NCI-H2196 (cell line): ENCODE measurements around the gene RCHY1.
"Not testable (repeated sequence)": the region's sequence is repeated elsewhere in the genome, so short reads cannot be mapped to it uniquely, and the experiment has no call there.

Source experiments
- DNase-seq: peaks from one replicate; lab custom pipeline; 2025; ENCODE audit not compliant: unreplicated experiment; lab: John Stamatoyannopoulos, UW

RCHY1 gene

DNA sequence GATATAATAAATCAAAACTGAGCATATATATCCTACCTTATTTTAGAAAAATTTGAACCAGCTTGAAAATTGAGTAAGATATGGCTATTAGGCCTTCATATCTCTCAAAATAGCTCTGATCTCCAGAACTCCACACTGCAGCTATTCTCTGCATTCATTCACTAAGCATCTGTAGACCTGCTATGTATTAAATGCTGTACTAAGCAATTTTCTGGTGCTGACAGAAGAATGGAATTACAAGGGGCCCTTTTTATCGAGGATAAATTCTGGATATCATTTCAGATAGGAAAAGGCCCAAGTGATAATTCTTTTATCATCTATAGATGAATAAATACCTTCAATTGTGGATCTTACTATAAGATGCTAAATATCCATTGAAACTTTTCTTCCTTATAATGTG, 1.9 kb upstream of the RCHY1 start:
- DNase-seq = no peak

DNA sequence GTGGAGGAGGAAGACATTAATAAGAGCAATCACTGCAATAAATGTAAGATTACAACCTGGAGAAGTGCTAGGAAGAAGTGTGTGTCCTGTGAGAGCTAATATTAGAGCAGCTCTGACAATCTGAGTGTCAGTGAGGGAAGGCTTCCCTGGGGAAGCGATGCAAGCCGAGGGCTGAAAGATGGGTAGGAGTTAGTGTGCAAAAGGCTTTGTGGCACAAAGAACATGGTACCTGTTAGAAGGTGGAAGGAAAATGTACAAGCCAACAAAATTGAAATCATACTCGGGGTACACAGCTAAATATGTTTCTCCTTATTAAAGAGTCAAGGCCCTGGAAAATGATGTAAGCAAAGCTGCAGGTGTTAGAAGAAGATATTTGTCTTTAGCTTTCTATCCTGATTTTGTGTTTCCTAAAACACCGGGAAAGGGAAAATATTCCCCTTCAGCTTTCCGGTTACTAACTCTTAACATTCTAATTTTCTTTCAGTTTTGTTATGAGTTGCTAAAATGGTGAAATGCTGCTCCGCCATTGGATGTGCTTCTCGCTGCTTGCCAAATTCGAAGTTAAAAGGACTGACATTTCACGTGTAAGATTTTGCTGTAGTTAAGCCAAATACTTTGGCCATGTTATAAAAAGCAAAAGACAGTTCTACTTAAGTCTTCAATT, 878 bp upstream of the RCHY1 start:
- DNase-seq = no peak

DNA sequence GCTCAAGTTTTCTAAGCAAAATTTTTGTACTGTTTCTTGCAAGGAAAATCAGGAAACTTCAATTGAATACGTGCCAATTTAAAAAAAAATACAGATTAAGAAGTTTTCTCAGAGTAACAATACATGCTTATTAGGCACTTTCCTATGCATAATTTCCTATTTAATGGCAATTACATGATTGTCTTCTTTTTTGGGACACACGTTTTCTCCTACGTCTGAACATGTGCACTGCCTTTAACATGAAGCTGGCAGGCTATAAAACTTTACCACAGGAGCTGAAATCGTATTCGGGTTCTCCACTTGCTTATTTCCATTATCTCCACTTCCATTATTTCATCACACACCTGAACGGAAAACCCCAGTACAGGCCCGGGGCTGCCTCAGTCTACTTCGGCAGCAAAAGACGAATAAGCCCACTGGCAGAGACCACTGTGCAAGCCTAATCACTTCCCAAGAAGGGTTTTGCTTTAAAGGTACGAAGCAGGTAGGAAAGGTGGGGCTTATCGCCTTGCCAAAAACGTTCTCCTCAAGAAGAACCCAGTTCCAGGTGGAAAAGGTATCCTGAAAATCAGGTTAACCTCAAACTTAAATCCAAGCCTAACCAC, 575 bp downstream of the RCHY1 start:
- DNase-seq = no peak

DNA sequence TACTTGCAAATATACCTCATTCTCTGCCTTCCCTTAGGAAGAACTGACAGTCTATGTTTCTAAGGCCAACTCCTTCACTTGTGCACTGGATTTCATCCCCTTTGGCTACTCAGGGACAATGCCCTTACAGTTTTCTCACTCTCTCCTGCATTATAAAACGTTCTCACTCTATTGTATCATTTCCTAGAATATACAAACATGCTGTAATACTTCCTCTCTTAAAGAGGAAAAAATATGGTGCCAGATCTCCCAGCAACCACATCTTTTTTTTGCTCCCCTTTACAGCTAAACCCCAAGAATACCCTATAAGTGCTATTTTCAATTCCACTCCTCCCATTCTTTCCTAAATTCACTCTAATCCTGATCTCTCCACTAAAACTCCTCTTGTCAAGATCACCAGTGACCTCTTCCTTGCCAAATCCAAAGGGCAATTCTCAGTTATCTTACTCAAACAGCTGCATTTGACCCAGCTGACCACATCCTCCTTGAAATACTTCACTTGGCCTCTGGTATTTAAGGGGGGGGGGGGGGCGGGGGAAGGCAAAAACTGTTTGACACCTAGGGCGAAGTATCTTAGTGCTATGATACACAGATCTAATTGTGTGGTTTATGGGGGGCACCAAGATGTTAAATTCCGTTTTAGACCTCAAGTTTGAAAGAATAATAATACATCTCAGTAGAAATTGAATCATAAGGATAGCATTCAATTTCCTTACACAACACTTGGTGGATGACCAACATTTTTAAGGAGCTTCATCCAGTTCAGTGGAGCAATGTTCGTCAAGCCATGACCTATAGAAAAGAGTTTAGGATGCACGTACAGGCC, 1.6 kb downstream of the RCHY1 start:
- DNase-seq = no peak

DNA sequence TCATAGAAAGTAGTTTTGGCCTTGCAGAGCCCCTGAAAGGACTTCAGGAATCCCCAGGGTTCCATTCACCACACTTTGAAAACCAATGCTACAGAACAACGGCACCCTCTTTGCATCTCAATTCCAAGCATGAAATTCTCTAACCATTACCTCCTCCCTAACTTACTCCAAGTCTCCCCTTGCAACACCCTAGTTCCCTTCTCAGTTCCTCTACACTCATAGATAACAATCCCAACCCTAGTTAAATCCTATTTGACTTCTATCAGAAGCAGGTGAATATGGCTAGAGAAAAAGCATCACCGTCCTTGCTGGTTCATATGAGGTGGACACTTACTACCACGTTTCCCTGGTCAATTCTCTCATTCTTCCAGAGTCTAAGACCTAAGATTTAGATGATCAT, 2.4 kb downstream of the RCHY1 start:
- DNase-seq = no peak

DNA sequence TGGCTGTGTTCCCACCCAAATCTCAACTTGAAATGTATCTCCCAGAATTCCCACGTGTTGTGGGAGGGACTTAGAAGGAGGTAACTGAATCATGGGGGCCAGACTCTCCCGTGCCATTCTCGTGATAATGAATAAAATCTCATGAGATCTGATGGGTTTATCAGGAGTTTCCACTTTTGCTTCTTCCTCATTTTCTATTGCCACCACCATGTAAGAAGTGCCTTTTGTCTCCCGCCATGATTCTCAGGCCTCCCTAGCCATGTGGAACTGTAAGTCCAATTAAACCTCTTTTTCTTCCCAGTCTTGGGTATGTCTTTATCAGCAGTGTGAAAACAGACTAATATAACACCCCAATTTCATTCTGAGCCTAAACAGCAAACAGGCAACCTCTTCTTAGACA, 4.6 kb downstream of the RCHY1 start:
- not testable (repeated sequence) for DNase-seq

DNA sequence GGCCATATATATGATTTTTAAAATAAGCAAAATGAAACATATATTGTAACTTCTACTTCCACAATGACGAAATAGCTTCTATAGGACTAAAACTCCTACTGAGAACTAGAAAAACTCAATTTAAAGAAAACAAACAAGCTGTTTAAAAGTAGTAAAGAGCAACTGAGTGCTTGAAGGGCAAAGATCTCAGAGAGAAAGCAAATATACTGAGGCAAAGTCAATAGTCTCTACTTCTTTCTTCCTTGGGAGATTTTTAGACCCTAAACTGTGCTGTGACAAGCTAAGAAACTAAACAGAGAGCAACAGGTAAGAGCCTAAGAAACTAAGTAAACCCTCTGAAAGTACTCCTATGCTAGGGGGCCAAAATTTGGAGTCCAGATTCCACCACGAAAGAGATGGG, 8.6 kb downstream of the RCHY1 start:
- no peak for DNase-seq

DNA sequence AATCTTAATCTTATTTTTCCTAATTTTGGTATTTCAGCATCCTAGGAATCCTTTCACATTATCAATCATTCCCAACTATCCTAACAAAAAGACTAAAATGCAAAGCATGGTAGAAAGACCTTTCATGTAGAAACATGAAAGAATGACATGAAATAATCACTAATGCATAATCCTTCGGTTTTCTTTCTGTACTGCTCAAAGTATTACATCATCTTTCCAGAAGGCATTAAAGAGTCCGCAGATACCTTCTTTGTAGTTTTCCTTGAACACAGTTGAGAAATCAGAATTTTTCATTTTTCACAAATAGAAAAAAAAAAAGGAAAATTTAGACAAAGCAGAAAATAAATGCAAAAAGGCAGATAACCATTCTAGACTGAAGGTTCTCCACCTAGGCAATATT, 11.5 kb downstream of the RCHY1 start:
- no peak for DNase-seq

DNA sequence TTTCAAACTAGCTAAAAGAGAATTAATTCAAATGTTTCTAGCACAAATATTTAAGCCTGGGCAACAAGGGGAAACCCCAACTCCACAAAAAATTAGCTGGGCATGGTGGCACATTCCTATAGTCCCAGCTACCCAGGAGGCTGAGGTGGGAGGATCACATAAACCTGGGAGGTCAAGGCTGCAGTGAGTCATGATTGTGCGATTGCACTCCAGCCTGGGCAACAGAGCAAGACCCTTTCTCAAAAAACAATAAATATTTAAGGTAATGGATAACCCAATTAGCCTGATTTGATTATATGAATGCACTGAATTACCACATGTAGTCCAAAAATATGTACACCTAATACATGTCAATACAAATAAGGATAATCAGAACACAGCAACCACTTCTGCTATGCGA, 14.3 kb downstream of the RCHY1 start:
- DNase-seq = no peak

DNA sequence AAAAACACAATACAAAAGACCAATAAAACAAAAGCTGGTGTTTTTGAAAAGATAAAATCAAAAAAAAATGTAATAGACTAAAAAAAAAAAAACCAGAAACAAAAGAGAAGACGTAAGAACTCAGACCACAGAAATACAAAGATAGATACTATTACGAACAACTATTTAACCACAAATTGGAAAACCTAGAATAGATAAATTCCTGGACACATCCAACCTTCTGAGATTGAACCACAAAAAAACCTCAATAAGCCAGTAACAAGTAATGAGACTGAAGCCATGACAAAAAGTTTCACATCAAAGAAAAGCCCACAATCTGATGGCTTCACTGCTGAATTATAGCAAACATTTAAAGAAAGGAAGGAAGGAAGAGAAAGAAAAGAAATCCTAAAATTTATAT, 16.2 kb downstream of the RCHY1 start:
- DNase-seq = no peak

DNA sequence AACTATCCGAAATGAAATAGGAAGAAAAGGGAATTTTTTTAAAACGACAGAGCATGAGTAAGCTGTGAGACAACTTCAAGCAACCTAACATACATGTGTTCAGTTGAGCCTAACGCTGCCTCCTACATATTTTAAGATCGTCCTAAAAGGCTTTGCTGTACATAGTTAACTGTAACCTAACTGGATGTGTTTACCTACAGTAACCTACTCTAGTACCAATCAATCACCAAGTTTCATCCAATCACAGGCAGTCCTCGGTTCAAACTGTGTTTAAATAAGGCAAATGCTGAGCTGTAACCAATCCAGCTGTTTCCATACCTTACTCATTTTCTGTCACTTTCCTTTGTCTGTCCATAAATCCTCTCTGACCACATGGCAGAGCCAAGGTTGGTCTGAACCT, 17.1 kb downstream of the RCHY1 start:
- DNase-seq = no peak

DNA sequence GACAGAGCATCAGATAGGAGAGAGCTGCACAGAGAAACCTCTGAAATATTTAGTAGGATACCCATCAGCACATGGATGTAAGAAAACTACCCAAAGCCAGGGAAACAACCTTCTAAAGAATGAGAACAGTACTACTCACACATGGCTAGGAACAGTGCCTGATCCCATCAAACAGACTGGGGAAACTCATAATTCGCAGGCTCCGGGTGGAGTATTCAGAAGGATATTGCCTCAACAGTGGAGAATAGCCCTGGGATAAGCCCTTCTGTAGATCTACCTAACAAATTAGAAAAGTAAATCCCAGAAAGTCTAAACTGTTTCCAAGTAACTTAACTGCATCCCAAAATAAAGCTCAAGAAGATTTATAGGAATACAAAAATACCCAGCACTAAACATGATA, 17.8 kb downstream of the RCHY1 start:
- DNase-seq = no peak

DNA sequence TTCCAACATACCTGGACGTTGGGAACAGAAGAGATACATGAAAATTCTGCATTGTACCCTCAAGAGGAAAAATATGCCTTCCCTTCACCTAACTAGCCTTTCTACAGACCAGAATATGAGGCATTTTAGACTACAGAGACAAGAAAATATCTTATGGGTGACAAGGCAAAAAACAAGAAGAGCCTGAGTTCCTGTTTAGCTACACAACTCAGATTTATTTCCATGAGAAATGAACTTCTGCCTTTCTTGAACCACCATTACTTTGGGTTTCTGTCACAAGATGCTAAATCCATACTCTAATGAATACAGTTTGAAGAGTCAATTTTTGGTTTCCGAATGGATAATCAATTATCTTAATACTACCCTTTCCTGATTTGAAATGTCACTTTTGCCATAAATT, 18.7 kb downstream of the RCHY1 start:
- no peak for DNase-seq

DNA sequence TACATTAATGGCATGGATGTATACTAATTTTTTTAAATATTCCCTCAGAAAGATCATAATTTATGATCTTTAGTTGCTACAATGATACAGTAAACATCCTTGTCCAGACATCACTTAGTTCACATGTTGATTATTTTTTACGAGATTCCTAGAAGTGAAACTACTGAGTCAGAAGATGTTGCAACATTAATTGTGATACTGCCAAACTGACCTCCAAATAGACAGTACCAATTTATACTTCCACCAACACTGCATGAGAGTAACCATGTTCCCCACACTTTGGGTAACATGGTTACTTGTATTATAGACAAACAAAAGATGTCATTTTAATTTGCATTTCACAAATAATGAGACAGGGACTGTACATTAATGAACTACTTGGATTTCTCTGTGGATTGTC, 19.6 kb downstream of the RCHY1 start:
- no peak for DNase-seq

DNA sequence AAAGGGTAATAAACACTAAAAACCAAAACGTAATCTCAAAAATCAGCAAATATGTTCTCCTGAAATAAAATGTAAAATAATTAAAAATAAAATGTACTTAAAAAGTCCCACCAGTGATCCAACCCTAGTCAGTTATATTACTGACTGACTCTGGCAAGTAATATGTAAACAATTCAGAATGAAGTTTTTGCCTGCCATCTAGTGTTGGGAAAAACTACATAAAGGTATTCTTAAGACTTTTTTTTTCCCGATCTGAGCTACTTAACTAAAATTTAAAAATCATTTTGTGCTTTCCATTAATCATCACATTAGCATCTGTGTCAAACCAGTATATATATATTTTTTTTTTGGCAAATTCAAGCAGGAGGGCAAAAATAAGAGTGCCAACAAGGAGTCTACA, 24.0 kb downstream of the RCHY1 start:
- peak; percentile 3 for DNase-seq

DNA sequence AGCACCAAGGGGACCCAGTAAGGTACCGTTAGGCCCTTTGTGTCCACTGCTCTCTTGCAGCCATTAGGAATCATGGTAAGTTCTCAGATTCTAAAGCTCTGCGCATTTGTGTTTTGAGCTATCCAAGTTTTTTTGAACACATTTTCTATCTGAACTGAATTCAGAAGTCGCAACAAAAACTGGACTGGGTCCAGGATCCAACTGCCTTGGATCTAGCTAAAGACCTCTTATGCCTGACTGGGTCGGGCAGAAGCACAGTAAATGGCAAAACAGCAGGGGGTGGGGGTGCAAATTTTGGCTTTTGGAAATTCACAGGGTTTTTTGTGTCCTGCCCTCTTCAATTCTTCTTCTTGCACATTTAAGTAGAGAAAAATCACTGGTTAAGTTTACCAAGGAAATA, 30.0 kb downstream of the RCHY1 start:
- DNase-seq = no peak

DNA sequence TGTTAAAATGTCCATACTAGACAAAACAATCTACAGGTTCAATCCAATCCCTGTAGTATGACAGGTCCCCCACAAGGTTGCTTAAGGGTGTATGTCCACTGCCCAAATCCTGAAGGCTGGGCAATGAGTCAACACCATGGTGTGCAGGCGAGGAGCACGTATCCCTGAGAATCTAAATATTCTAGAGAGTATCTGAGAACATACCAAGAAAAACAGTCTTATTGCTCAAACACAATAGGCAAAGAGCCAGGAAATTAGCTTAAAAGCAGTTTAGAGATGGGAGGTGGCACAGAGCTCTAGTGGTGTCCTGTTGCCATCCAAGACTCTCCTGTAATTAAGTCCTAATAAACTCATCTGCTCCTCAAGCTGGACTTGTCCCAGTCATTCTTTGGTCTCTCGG, 37.0 kb downstream of the RCHY1 start:
- no peak for DNase-seq

DNA sequence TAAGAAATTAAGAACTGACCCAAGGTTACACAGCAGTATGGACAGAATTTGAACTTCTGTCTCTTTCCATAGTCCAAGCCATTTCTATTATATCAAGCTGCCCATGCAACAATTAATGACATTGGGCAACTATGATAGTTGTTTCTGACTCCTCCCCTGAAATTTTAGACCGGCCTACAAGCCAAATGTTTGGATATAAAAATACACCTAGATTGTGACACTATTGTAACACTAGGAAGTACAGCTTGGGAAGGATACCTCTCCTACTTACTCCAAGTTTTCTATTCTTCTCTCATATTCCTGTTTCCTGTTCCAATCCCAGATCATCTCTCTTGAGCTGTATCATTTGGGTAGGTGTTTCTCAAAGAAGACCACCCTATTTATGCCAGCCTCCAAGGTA, 43.5 kb downstream of the RCHY1 start:
- no peak for DNase-seq

DNA sequence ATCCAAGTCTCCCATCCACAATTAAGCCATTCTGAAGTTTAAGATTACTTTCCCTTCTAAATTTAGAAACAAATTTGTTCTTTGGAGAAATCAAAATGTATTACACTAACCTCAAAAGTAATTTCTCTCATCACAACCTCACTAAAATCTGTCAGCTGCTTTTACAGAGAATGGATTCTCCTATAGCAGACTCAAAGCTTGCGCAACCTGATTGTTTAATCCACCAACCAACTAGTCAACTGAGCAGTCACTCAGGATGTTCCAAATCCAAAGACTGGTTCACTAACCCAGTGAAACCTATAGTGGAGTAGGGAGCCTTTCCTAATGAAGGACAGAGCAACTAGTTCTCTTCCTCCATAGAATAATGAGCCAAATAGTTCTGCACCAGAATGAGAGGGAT, 44.3 kb downstream of the RCHY1 start:
- no peak for DNase-seq

DNA sequence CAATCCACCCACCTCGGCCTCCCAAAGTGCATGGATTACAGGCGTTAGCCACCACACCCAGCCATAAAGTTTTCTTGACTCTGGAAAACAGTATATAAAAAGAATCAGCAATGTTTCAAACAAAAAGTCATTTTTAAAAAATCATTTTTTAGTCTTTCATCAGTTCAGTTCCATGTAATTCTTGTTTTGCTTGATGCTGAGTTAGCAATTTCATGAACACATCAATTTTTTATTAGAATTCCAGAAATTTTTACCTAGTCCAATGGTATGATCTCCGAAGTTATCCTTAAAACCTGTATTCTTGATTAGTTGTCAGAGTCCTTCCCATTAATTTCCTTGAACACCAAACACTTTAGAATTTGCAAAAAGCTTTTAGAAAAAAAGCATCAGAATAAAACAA, 56.8 kb downstream of the RCHY1 start:
- no peak for DNase-seq

DNA sequence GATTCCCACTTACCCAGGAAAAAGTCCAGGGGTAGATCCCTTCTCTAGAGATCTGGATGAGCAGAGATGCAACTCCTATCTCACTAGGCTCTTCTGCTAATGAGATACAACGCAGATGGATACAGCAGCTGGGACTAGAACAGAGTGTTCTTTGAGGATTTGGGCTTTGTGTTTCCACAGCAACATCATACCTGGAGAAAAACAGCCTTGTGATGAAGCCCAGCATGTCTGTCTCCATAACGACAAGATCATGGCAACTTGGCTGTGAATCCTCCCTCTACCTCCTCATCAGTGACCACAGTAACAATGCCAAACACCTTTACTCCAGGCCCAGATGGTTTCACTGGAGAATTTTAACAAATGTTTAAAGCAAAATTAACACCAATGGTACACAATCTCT, 80.1 kb downstream of the RCHY1 start:
- DNase-seq = no peak

DNA sequence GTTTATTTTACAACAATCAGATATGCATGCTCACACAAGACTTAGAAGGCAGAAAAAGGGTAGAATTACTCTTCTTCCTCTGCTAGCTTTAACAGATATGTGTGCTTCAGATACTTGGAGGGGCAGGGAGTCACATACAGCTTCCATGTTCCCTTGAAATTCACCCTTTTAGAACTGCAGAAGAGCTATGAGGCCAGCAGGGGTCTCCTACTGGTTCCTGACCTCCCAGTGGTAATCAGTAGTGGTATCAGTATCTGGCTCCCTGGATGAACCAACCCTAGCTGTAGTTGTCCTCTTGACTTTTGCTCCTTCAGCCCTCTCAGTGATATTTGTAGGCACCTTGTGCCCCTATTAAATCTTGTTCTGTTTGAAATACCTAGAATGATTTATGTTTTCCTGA, 81.5 kb downstream of the RCHY1 start:
- DNase-seq = no peak
